Mononuclear cell (primary cell): ENCODE results near the gene PCARE. TPM values are rescaled to one million over a fixed set of nuclear protein-coding genes. Genes with fewer than 3 reads are reported as not detected.

Experiments used
- H3K27me3 ChIP-seq: 2 replicates; pipeline ENCODE4 v1.6.0; 2011; ENCODE audit warnings: low read length, control low read depth; ENCODE audit not compliant: insufficient read depth
- H3K4me1 ChIP-seq: 2 replicates; pipeline ENCODE4 v1.5.1; 2011; ENCODE audit warnings: mild to moderate bottlenecking, low read length, control low read depth; ENCODE audit not compliant: insufficient read depth
- H3K4me3 ChIP-seq: 2 replicates; pipeline ENCODE4 v1.5.1; 2011; ENCODE audit warnings: mild to moderate bottlenecking, low read length, moderate library complexity
- H3K9me3 ChIP-seq: 2 replicates; pipeline ENCODE4 v1.5.1; 2011; ENCODE audit warnings: low read depth, mild to moderate bottlenecking, control low read depth, low read length
- total RNA-seq: library from RNA; depleted of rRNA; stranded (reverse); fragments of >200 nt; gene quantifications from one replicate; pipeline ENCODE4 v1.2.3, GENCODE V29; 2012

PCARE gene
- total RNA-seq, 1 donor: under 0.01 TPM

DNA sequence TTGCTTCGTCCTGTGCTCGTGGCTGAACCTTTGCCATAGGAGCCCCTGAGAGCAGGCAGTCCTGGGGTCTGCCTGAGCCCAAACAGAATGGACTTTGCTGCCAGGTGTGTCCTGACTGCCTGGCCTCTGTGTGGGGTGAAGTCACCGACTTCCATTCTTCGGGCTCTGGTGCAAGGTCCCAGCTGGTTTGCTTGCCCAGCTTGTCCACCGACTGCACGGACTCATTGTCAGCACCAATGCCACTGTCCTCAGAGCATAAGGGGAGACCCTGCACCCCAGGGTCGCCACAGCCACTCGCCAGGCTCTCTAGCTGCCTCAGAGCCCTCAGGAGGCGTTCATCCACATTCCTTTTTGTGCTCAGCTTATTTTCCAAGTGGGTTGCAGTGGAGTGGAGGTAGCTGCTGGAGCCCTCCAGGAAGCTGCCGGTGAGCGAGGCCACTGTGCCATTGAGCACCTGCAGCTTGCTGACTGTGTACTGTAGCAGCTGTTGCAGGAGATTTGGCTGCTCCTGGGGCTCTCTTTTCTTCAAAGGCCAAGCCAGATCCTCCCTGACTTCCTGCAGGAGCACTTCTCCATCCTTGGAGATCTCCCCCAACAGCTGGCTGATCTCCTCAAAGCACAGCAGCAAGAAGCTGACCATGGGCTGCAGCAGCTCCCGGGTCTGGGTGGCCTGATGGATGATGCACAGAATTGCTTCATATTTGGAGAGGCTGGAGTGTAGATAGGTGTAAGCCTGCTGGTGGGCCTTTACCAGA is 1.2 kb downstream of the PCARE start:
- Histone ChIP-seq H3K4me3 (no peak overlapping the region), H3K9me3 (no peaks in the 10 kb centered on the region), H3K4me1 (no peaks in the 10 kb centered on the region), H3K27me3 (no peaks in the 10 kb centered on the region)

DNA sequence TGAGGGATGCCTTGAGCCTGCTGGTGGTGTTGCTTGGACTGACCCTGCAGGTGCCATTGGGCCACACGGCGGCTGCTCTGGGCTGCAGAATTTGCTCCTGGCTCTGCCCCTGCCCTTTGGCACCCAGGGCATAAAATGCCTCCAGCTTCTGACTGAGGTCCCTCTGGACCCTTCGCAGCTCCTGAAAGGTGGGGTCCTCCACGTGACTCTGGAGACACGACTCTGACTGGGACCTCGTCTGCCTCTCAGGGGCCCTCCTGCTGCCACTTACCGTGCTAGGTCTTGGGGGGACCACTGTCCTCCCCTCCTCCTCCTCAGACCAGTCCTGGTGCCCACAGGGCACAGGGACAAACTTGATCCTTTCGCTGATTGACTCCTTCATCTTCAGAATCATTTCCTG is 2.1 kb downstream of the PCARE start:
- H3K9me3 ChIP-seq: no peaks in the 10 kb centered on the region
- no peaks in the 10 kb centered on the region for H3K27me3 ChIP-seq
- H3K4me3 ChIP-seq: no peak overlapping the region
- peaks cover 1% of the 10 kb centered on the region for H3K4me1 ChIP-seq

DNA sequence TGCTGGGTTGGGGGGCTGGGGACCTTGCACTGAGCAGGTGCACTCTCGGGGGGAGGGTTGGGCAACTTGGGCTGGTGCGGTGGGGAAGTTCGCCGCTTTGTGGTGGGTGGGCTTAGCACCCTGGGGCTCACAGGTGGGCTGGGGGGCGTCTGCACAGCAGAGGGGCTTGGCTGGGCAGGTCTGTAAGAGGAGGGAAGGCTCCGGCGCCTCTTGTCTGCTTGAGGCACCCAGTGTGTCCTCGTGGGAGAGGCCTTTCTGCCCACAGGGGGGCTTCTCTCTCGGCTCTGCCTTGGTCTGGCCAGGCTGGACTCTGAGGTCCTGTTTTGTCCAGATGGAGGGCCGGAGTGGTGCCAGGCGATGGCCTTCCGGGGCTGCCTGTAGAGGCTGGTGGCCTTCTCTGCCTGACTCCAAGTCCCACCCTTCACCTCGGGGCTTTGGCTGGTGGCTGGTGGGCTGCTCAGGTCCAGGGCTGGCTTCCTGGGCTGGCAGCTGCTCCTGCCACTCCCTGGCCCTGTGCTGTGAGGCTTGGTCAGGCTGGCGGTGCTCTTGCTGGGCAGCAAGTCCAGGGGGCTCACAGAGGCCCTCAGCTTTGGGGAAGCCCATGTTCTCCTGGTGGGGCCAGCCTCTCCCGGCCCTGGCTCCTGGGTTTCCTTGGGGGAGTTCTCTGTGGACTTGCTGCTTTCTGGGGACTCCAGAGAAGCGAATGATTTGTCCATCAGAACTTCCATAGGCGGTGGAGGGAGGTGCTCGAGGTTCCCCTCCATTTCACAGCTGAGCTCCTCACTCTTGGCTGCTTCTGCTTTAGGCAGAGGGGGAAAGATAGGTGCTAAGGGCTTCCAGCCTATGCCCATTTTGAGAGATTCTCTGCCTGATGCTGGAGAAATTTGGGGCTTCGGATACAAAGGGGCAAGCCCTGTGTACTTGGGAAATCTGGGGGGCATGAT is 3.0 kb downstream of the PCARE start:
- H3K4me1 ChIP-seq: peaks cover 11% of the 10 kb centered on the region
- H3K27me3 ChIP-seq: no peaks in the 10 kb centered on the region
- no peak overlapping the region for H3K4me3 ChIP-seq
- no peaks in the 10 kb centered on the region for H3K9me3 ChIP-seq

DNA sequence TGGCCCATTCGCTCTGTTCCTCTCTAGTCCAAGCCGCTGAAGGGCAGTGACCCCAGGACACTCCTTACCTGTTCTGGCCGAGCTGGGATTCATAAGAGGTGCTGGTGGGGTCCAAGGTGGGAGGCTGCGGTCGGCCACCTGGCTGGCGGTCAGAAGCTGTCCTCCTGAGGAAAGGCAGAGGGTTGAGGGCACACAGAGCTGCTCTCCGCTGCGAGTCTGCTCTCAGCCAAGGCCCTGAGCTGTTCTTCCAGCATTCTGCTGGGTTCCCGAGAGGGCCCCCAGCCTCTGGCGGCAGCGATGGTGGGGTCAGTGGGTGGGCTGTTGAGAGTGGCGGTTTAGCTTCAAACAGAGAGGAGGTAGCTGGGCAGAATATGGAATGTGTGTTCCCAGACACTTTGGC is 3.8 kb downstream of the PCARE start:
- H3K4me1 ChIP-seq: peaks cover 18% of the 10 kb centered on the region
- no peaks in the 10 kb centered on the region for H3K9me3 ChIP-seq
- H3K27me3 ChIP-seq: no peaks in the 10 kb centered on the region
- no peak overlapping the region for H3K4me3 ChIP-seq

DNA sequence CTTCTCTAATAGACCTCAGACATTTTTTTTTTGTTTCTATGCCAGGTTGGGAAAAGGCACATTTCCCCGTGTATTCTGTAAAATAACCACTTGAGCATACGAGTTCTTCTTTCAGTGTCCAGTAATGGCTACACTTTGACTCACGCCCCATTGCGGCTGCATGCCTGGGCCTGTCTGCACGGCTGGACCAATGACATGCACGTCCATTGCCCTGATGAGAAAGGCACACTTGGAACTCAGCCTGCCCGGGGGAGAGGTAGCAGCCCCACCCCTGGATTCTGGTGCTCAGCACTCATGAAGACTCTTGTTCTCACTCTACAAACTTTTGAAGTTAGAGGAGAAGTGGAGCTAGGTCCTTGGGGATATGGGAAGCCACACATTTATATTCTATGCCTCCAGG is 5.8 kb downstream of the PCARE start:
- H3K27me3 ChIP-seq: no peaks in the 10 kb centered on the region
- peaks cover 20% of the 10 kb centered on the region for H3K4me1 ChIP-seq
- H3K9me3 ChIP-seq: no peaks in the 10 kb centered on the region
- no peak overlapping the region for H3K4me3 ChIP-seq

DNA sequence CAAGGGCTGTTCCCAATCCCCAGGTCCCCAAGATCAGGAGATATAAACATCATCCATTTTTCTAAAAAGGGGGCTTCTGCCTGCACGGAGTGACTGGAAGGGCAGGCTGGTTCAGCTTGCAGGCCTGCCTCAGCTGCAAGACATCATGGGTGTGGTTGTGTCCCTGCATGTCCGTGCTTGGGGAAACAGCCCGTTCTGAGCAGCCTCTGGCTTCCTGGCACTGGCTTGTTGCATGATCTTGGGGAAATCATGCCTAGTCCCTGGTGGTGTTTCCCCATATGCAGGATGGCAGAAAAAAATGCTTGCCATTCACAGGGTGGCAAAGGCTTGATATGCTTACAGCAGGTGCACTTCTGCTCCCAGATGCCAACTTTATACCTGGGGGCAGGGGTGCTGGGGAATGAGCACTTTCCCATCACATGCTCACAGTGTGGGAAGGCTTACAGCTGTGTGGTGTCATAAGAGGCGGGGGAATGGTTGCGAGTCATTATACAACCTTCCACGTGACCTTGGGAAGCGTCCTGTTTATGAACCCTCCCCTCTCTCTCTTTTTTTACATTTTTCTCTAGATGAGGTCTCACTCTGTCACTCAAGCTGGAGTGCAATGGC is 7.2 kb downstream of the PCARE start:
- H3K4me3 ChIP-seq: no peak overlapping the region
- H3K9me3 ChIP-seq: no peaks in the 10 kb centered on the region
- H3K27me3 ChIP-seq: no peaks in the 10 kb centered on the region
- peaks cover 20% of the 10 kb centered on the region for H3K4me1 ChIP-seq

DNA sequence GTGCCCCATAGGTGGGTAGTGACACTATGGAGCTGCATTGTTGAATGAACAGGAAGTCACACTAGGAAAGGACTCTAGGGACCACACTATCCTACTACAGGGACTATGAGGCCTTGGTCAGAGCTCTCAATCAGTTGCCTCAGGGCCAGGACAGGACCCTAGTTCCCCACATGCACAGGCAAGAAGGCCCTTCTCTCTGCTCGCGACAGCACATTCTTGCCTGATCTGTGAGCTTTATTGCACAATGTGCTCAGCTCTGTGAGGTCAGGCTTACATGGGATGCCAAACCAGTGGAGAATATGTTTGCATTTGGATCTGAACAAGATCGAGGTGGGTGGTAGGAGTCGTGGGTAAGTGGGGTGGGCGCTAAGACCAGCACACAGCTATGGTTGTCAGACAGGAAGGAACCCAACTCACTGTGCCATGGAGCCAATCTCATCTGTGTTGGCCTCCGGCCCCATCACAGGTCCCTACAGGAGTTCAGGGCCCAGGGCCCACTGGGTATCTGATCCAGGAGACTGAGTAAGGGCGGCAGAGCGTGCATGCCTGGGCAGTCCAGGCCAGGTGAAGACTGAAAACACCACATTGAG is 8.0 kb downstream of the PCARE start:
- no peak overlapping the region for H3K4me3 ChIP-seq

DNA sequence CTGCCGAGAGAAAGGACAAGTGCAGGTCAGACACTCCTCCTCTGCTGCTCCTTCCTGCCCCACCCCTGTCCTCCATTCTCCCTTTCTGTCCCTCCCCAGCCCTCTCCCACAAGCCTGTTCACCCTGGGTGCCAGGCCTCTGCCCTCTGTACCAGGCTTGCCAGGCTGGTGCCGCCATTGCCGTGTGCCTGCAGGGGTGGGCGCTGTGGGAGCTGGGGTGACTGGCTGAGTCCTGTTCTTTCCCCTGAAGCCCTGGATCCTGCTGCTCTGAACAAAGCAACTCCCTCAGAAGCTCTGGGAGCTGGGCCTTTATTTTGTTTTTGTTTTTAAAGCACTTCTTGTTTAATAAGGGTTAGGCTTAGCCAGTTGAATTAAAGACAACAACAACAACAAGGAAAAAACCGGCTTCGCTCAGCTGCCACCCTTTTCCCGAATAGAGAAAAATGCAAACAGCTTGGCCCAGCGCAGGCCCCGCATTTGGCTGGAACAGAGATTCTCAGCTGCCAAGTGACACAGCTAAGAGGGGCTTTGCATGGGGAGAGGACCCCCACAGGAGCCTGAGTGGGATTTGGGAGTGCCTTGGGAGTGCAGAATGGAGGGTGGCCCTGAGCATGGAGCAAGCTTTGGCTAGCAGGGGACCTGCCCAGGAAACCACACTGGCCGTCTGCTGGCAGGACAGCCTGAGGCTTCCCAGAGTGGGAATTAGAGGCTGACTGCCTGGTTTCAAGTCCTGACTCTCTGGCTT is 9.1 kb downstream of the PCARE start:
- Histone ChIP-seq H3K4me3 (no peak overlapping the region), H3K4me1 (peaks cover 20% of the 10 kb centered on the region), H3K9me3 (no peaks in the 10 kb centered on the region), H3K27me3 (no peaks in the 10 kb centered on the region)

More for the DNA sequence above, 8.0 kb downstream of the PCARE start:
- Histone ChIP-seq H3K9me3 (no peaks in the 10 kb centered on the region), H3K27me3 (no peaks in the 10 kb centered on the region), H3K4me1 (peaks cover 20% of the 10 kb centered on the region)

DNA sequence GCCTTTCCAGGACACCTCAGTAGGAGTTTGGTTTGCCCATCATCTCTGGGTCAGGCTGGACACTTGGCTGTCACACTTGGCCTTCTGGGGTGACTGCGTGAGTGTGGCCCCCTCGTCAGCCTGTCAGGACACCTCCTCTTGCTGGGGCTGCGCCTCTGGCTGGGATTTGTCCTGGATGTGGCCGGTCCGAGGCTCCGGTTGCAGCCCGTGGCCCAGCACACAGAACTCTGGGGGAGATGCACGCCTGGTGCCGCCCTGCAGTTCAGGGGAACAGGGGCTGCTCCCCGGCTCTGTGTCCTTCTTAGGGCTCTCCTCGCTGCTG is 9.6 kb downstream of the PCARE start:
- H3K4me1 ChIP-seq: peaks cover 20% of the 10 kb centered on the region
- no peaks in the 10 kb centered on the region for H3K9me3 ChIP-seq
- no peak overlapping the region for H3K4me3 ChIP-seq
- H3K27me3 ChIP-seq: no peaks in the 10 kb centered on the region

DNA sequence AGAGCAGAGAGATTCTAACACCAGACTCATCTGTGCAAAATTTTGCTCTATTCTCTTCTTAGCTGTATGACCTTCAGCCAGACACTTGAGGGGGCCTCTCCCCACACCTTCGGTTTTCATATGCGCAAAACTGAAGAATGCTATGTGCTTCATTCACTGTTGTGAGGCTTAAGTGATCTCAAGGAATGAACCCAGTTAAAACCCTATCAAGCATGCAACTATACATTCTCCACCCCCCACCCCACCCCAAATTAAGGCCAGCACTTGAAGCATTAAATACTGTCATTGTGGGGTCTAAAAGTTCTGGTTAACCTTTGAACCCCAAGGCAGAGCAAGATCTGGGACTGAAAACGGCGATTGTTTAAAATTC is 10.0 kb downstream of the PCARE start:
- H3K9me3 ChIP-seq: no peaks in the 10 kb centered on the region
- H3K4me1 ChIP-seq: peaks cover 20% of the 10 kb centered on the region
- no peak overlapping the region for H3K4me3 ChIP-seq
- H3K27me3 ChIP-seq: no peaks in the 10 kb centered on the region

DNA sequence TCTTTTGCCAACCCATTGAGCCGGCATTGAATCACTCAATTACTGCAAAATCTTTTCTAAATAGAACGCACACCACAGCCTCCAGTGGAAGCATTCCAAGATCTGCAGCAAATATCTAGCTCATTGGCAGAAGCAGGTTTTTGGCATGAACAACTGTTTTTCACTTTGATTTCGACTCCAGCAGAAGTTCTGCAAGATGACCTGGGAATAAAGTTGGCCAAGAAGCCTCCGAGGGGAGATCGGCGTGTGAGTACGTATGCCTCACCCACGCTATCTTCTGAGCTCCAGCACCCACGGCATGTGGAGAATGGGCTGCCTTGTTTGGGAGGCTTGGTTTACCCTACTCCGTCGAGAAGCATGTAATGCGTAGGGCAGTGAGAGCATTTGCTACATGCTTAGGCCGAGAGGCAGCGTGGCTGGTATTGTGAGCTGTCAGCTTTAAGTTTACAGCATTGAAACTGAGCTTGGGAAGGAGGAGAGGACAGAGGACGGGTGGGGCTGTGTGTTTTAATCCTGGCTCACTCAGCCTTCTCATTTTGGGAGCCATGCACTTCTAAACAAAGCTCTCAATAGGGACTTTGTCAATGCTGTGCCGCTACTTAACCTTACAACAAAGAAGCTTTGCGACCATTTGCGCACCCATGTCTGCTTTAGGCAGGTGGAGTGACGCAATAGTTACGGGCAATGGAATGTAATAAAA is 10.5 kb downstream of the PCARE start:
- H3K4me3 ChIP-seq: no peak overlapping the region

DNA sequence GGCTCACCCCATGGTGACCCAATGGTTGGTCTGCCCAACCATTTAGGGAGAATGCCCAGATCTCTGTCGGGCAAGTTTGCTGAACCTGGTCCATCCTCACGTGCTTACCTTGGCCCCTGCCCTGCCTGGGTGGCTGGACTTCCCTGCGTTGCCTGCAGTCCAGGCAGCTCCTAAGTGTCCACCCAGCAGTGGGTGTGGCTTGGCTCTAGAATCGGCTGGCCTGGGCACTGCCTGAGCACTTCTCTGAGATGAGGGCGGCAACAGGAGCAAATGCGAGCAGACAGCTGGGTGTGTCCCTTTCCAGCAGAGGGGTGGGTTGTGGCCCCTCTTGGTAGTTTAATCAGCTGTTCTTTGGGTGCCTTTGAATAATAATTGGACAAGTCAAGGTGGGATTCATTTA is 11.3 kb downstream of the PCARE start:
- Histone ChIP-seq H3K9me3 (no peaks in the 10 kb centered on the region), H3K4me1 (peaks cover 20% of the 10 kb centered on the region), H3K27me3 (no peaks in the 10 kb centered on the region), H3K4me3 (no peak overlapping the region)

More for the DNA sequence above, 10.5 kb downstream of the PCARE start:
- Histone ChIP-seq H3K9me3 (no peaks in the 10 kb centered on the region), H3K4me1 (peaks cover 20% of the 10 kb centered on the region), H3K27me3 (no peaks in the 10 kb centered on the region)

DNA sequence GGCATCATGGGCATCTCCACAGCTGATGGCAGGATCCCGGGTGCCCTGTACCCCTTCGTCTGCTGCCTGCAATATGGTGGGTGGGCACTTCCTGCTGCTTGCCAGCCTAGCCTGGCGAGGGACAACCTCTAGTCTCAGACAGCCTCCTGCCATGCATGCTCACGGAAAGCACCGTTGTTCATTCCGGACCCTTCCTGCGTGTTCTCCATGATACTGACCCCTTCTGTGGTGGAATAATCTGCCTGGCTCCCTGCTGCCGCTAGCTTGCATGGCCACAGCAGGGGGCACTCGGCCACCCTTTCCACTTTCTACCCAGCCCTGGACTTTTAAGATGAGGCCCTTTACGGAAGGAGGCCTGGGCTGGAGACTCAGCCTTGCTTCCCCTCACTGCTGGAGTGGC is 12.0 kb downstream of the PCARE start:
- no peaks in the 10 kb centered on the region for H3K9me3 ChIP-seq
- H3K27me3 ChIP-seq: no peaks in the 10 kb centered on the region
- peaks cover 20% of the 10 kb centered on the region for H3K4me1 ChIP-seq
- H3K4me3 ChIP-seq: no peak overlapping the region

DNA sequence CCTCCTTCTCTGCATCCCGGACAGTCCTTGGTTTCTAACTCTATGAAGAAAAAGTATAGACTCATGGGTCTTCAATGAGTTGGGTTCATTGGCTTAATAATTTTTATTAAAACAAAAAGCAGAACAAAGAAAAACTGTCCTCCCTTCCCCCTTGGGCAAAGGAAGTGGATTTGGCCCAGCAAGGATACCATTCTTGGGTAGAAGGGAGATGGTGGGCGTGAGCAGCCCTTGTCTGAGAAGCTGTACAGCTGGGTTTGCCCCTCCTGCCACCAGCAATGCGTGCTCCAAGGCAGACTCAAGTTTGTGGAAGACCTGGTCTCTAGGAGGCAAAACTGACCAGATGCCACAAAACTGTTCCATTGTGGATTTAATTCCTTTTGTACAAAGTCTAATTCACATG is 12.7 kb downstream of the PCARE start:
- H3K9me3 ChIP-seq: no peaks in the 10 kb centered on the region
- H3K4me1 ChIP-seq: peaks cover 13% of the 10 kb centered on the region
- H3K27me3 ChIP-seq: no peaks in the 10 kb centered on the region
- no peak overlapping the region for H3K4me3 ChIP-seq
